ENCODE measurements around the gene PIGN.
A peak's percentile ranks its signal among the peaks of the same experiment; 100 is the strongest.

Gene PIGN

GRCh38 chr18:62186774-62187542 lies at the start of gene PIGN, which contains the start of gene RELCH:
TSS of gene PIGN (minus strand) at chr18:62187056. CDS start at chr18:62161353, 25,703 bp downstream.
TSS of gene RELCH (plus strand) at chr18:62187255. CDS start at chr18:62187506, 251 bp downstream.
- DNase-seq = peak; percentile 93 to 98

GRCh38 chr18:62236252-62236651 lies 49.4 kb upstream of the PIGN start:
- no peak for DNase-seq

GRCh38 chr18:62226047-62226446 lies 39.2 kb upstream of the PIGN start:
- DNase-seq = no peak

- no peak for DNase-seq
These were observed 37.4 kb upstream of the PIGN start for GRCh38 chr18:62224229-62224628.

- no peak for DNase-seq
These were observed 27.9 kb upstream of the PIGN start for GRCh38 chr18:62214790-62215189.

GRCh38 chr18:62211325-62211828 lies 24.5 kb upstream of the PIGN start:
- no peak for DNase-seq

GRCh38 chr18:62210138-62210537 lies 23.3 kb upstream of the PIGN start:
- no peak for DNase-seq

- DNase-seq = peak; percentile 62 to 67
These were observed 22.2 kb upstream of the PIGN start for GRCh38 chr18:62209046-62209445.

- no peak for DNase-seq
These were observed 19.7 kb upstream of the PIGN start for GRCh38 chr18:62206593-62206992.

- no peak for DNase-seq
These were observed 19.0 kb upstream of the PIGN start for GRCh38 chr18:62205824-62206223.

GRCh38 chr18:62201870-62202269 lies 15.0 kb upstream of the PIGN start:
- DNase-seq = no peak

GRCh38 chr18:62200121-62200914 lies 13.5 kb upstream of the PIGN start:
- no peak for DNase-seq

- no peak for DNase-seq
These were observed 12.8 kb upstream of the PIGN start for GRCh38 chr18:62199629-62200028.

GRCh38 chr18:62198259-62198658 lies 11.4 kb upstream of the PIGN start:
- DNase-seq = no peak

- no peak for DNase-seq
These were observed 10.1 kb upstream of the PIGN start for GRCh38 chr18:62196980-62197379.

GRCh38 chr18:62196079-62196478 lies 9.2 kb upstream of the PIGN start:
- DNase-seq = no peak

- no peak for DNase-seq
These were observed 2.4 kb upstream of the PIGN start for GRCh38 chr18:62189208-62189607.

GRCh38 chr18:62187543-62188510 lies 971 bp upstream of the PIGN start:
- peak; percentile 40 to 55 for DNase-seq

GRCh38 chr18:62186499-62186773 lies 420 bp downstream of the PIGN start:
- DNase-seq = no peak

GRCh38 chr18:62183578-62184195 lies 3.2 kb downstream of the PIGN start:
- DNase-seq = peak; percentile 38 to 54

GRCh38 chr18:62182220-62182619 lies 4.6 kb downstream of the PIGN start:
- DNase-seq = peak; percentile 27 to 60

- no peak for DNase-seq
These were observed 7.6 kb downstream of the PIGN start for GRCh38 chr18:62179213-62179612.
